Renal cortical epithelial cell (primary cell): ENCODE results near the gene PHYH. TPM values are rescaled to one million over a fixed set of nuclear protein-coding genes. Genes with fewer than 3 reads are reported as not detected.

Experiments
- total RNA-seq: library from RNA; depleted of rRNA; stranded (reverse); fragments of >200 nt; gene quantifications from 2 replicates; pipeline ENCODE4 v1.2.3, GENCODE V29; 2014

Gene PHYH
- total RNA-seq, 1 donor from 2014 or later = 25.1 TPM

Other genes with a start within 250 kb of the PHYH start
- 129 and 133 TPM in 2 replicates for gene OPTN, start 199.9 kb downstream of the PHYH start, total RNA-seq
- 0.55 and 6.8 TPM in 2 replicates for gene MCM10, start 138.5 kb downstream of the PHYH start, total RNA-seq
- gene UCMA, start 65.7 kb downstream of the PHYH start, total RNA-seq = not detected in 2 replicates
- gene SEPHS1, start 48.2 kb upstream of the PHYH start, total RNA-seq = 29.0 and 42.9 TPM in 2 replicates
- 24.0 and 36.4 TPM in 2 replicates for gene BEND7, start 228.9 kb upstream of the PHYH start, total RNA-seq